Activated CD8-positive, alpha-beta T cell treated with anti-CD3 and anti-CD28 coated beads, Interleukin-2, amount 10 ng/mL, durations not matched to agents 7 days and 5 days (primary cell): ENCODE data around the gene UCKL1. TPM values are rescaled to one million over a fixed set of nuclear protein-coding genes. Genes with fewer than 3 reads are reported as not detected.

Source experiments
- ATAC-seq: fragments of 150-1000 bp; cut with Tn5 transposase; one replicate; pipeline ENCODE4 v1.10.0; 2021; ENCODE audit warnings: moderate library complexity
- CTCF ChIA-PET: fragments of 350-600 bp; sonication (Branson Sonifier 250); formaldehyde crosslinking; loops from one replicate; lab custom pipeline; 2021; ENCODE audit warnings: antibody characterized with exemption; lab: Charles Lee
- POLR2A ChIA-PET: fragments of 350-600 bp; sonication (Branson Sonifier 250); formaldehyde crosslinking; loops from one replicate; lab custom pipeline; 2021; ENCODE audit warnings: antibody characterized with exemption; lab: Charles Lee
- DNase-seq: peaks from one replicate; pipeline ENCODE4 v3.0.0-alpha.2; 2020
- H3K27ac Mint-ChIP-seq: one replicate; pipeline ENCODE4 v1.8.0; 2021; ENCODE audit warnings: mild to moderate bottlenecking, mixed read lengths
- H3K27me3 Mint-ChIP-seq: one replicate; pipeline ENCODE4 v1.8.0; 2021; ENCODE audit warnings: low read depth, mixed read lengths
- H3K36me3 Mint-ChIP-seq: one replicate; pipeline ENCODE4 v1.8.0; 2021; ENCODE audit warnings: low read depth, mixed read lengths
- H3K4me1 Mint-ChIP-seq: one replicate; pipeline ENCODE4 v1.8.0; 2021; ENCODE audit warnings: low read depth, mixed read lengths
- H3K4me3 Mint-ChIP-seq: one replicate; pipeline ENCODE4 v1.8.0; 2021; ENCODE audit warnings: mild to moderate bottlenecking, mixed read lengths
- H3K9me3 Mint-ChIP-seq: one replicate; pipeline ENCODE4 v1.8.0; 2022; ENCODE audit warnings: mixed read lengths; ENCODE audit not compliant: insufficient read depth
- total RNA-seq, 2 experiments: library from RNA; stranded (reverse); gene quantifications; one replicate each; pipeline ENCODE4 v1.2.3, GENCODE V29; 2021

UCKL1 gene
- total RNA-seq, 2 experiments from 2014 or later, result 41.1 to 45.4 TPM

GRCh38 chr20:63957004-63957689 is 931 bp upstream of the UCKL1 start:
- peak overlapping the region; percentile 78 for H3K4me3 Mint-ChIP-seq
- CTCF ChIA-PET, result interaction anchor here (1.9 kb wide), 1 partner anchor 82 kb away, joined by 13 read pairs; no protein-coding TSS in a partner anchor

DNA sequence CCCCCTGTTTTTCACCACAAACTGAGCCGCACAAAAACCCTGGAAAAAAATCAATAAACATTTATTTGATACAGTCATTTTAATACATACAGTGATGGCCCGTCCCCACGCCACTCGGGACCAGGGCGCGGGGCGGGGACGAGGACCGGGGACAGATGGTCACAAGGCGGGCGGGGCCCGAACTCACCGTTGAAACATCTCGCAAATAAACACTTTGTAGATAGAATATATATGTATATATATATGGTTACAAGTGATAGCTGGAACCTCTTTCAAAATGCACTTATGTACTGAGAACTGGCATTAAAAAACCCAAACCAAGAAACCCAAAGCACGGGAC is 418 bp upstream of the UCKL1 start:
- H3K4me3 Mint-ChIP-seq, result peak overlapping the region; percentile 78
- DNase-seq (no peak), ATAC-seq (peak; percentile 40)
- H3K36me3 Mint-ChIP-seq, result peaks cover 11% of the 10 kb centered on the region
- H3K4me1 Mint-ChIP-seq, result peaks cover 39% of the 10 kb centered on the region
- H3K27me3 Mint-ChIP-seq, result no peaks in the 10 kb centered on the region
- CTCF ChIA-PET, result interaction anchor here (1.0 to 1.9 kb wide), 4 partner anchors 17 to 82 kb away, joined by 3 to 13 read pairs (median 7); partner anchors contain the start of genes PRPF6 and SAMD10
- H3K9me3 Mint-ChIP-seq, result no peaks in the 10 kb centered on the region
- POLR2A ChIA-PET, result interaction anchor here (0.6 to 1.2 kb wide), 9 partner anchors 12 to 419 kb away, joined by 3 to 5 read pairs (median 4); partner anchors contain the start of genes PRPF6 and SAMD10
- peak overlapping the region; percentile 86 for H3K27ac Mint-ChIP-seq

More at GRCh38 chr20:63957004-63957689, 931 bp upstream of the UCKL1 start:
- DNase-seq (peak; percentile 80), ATAC-seq (peak; percentile 47)
- H3K9me3 Mint-ChIP-seq, result no peaks in the 10 kb centered on the region
- no peaks in the 10 kb centered on the region for H3K27me3 Mint-ChIP-seq
- POLR2A ChIA-PET, result interaction anchor here (1.1 to 1.2 kb wide), 3 partner anchors 11 to 83 kb away, joined by 3 to 4 read pairs (median 4); no protein-coding TSS in a partner anchor
- peaks cover 39% of the 10 kb centered on the region for H3K4me1 Mint-ChIP-seq
- H3K27ac Mint-ChIP-seq, result peak overlapping the region; percentile 87
- H3K36me3 Mint-ChIP-seq, result peaks cover 12% of the 10 kb centered on the region

GRCh38 chr20:63955281-63955826 is 862 bp downstream of the UCKL1 start:
- peak; percentile 31 for ATAC-seq
- no peak for DNase-seq
- peak overlapping the region; percentile 78 for H3K27ac Mint-ChIP-seq
- H3K4me1 Mint-ChIP-seq, result peaks cover 41% of the 10 kb centered on the region
- H3K4me3 Mint-ChIP-seq, result peak overlapping the region; percentile 83
- peaks cover 8% of the 10 kb centered on the region for H3K36me3 Mint-ChIP-seq
- no peaks in the 10 kb centered on the region for H3K9me3 Mint-ChIP-seq
- ChIA-PET POLR2A (interaction anchor here (1.2 kb wide), 1 partner anchor 12 kb away, joined by 5 read pairs; no protein-coding TSS in a partner anchor), CTCF (interaction anchor here (0.6 to 1.9 kb wide), 4 partner anchors 25 to 867 kb away, joined by 3 to 13 read pairs (median 4); partner anchors contain the start of gene PRPF6)
- H3K27me3 Mint-ChIP-seq, result no peaks in the 10 kb centered on the region

DNA sequence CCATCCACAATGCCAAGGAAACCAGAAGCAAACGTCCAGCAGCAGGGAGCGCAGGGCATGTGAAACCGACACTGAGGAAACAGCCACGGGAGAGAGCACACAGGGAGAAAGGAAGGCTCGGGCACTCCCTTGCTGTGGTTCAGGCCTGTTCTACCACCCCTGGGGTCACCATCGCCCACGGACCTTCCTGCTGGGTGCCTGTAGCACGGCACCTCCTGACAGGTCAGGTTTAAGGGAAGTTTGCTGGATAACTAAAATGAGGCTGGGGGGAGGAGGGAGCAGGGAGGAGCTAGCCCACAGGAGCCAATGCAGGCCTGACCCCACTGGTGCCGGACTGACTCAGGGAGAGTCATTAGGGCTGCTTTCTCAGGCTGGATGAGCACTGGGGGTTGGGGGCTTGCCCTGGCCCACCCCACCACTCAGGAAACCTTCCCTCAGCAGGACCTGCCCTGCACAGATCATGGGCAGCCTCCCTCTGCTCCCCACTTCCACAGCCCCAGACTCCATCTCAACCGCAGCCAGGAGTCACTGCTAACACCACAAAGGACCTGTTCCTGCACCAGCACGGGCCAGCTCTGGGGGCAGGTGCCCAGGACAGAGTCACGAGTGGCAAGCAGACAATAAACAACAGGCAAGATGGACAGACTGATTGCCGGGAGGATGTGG is 2.3 kb downstream of the UCKL1 start:
- Mint-ChIP-seq H3K4me1 (peaks cover 53% of the 10 kb centered on the region), H3K4me3 (peak overlapping the region; percentile 83), H3K27me3 (no peaks in the 10 kb centered on the region), H3K36me3 (peaks cover 8% of the 10 kb centered on the region), H3K27ac (peak overlapping the region; percentile 61), H3K9me3 (no peaks in the 10 kb centered on the region)
- ChIA-PET CTCF (no interaction called here), POLR2A (no interaction called here)
- DNase-seq (no peak), ATAC-seq (no peak)

GRCh38 chr20:63952769-63953168 is 3.4 kb downstream of the UCKL1 start:
- no peaks in the 10 kb centered on the region for H3K27me3 Mint-ChIP-seq
- POLR2A ChIA-PET, result no interaction called here
- peaks cover 57% of the 10 kb centered on the region for H3K4me1 Mint-ChIP-seq
- H3K9me3 Mint-ChIP-seq, result no peaks in the 10 kb centered on the region
- H3K27ac Mint-ChIP-seq, result no peak overlapping the region
- CTCF ChIA-PET, result no interaction called here
- no peak overlapping the region for H3K4me3 Mint-ChIP-seq
- DNase-seq, result no peak
- no peak for ATAC-seq
- H3K36me3 Mint-ChIP-seq, result peaks cover 10% of the 10 kb centered on the region

GRCh38 chr20:63952210-63952535 is 4.0 kb downstream of the UCKL1 start:
- DNase-seq (no peak), ATAC-seq (no peak)
- Mint-ChIP-seq H3K27ac (no peak overlapping the region), H3K9me3 (no peaks in the 10 kb centered on the region), H3K4me1 (peaks cover 57% of the 10 kb centered on the region), H3K27me3 (no peaks in the 10 kb centered on the region), H3K4me3 (no peak overlapping the region), H3K36me3 (peaks cover 10% of the 10 kb centered on the region)
- CTCF ChIA-PET, result no interaction called here
- POLR2A ChIA-PET, result interaction anchor here (1.3 kb wide), 1 partner anchor 10 kb away, joined by 3 read pairs; no protein-coding TSS in a partner anchor

- H3K4me1 Mint-ChIP-seq, result peaks cover 59% of the 10 kb centered on the region
- ATAC-seq (no peak), DNase-seq (no peak)
- peaks cover 10% of the 10 kb centered on the region for H3K36me3 Mint-ChIP-seq
- ChIA-PET POLR2A (interaction anchor here (1.3 kb wide), 1 partner anchor 10 kb away, joined by 3 read pairs; no protein-coding TSS in a partner anchor), CTCF (no interaction called here)
- no peak overlapping the region for H3K4me3 Mint-ChIP-seq
- H3K9me3 Mint-ChIP-seq, result no peaks in the 10 kb centered on the region
- no peaks in the 10 kb centered on the region for H3K27me3 Mint-ChIP-seq
- no peak overlapping the region for H3K27ac Mint-ChIP-seq
Measured at GRCh38 chr20:63951398-63952209, 4.6 kb downstream of the UCKL1 start.

GRCh38 chr20:63950701-63951397 is 5.4 kb downstream of the UCKL1 start:
- peaks cover 57% of the 10 kb centered on the region for H3K4me1 Mint-ChIP-seq

GRCh38 chr20:63947638-63948456 is 8.4 kb downstream of the UCKL1 start:
- ATAC-seq, result peak; percentile 38

More at GRCh38 chr20:63950701-63951397, 5.4 kb downstream of the UCKL1 start:
- Mint-ChIP-seq H3K27me3 (no peaks in the 10 kb centered on the region), H3K9me3 (no peaks in the 10 kb centered on the region), H3K27ac (no peak overlapping the region), H3K36me3 (peaks cover 10% of the 10 kb centered on the region), H3K4me3 (no peak overlapping the region)
- POLR2A ChIA-PET, result interaction anchor here (1.3 kb wide), 1 partner anchor 9 kb away, joined by 3 read pairs; no protein-coding TSS in a partner anchor
- DNase-seq (no peak), ATAC-seq (no peak)
- CTCF ChIA-PET, result no interaction called here

GRCh38 chr20:63946986-63947637 is 9.1 kb downstream of the UCKL1 start:
- Mint-ChIP-seq H3K4me1 (peaks cover 40% of the 10 kb centered on the region), H3K27ac (peak overlapping the region; percentile 86), H3K27me3 (no peaks in the 10 kb centered on the region), H3K9me3 (no peaks in the 10 kb centered on the region), H3K36me3 (peaks cover 16% of the 10 kb centered on the region), H3K4me3 (peak overlapping the region; percentile 43)
- POLR2A ChIA-PET, result no interaction called here
- ATAC-seq, result no peak
- DNase-seq, result no peak
- CTCF ChIA-PET, result interaction anchor here (0.5 to 1.0 kb wide), 2 partner anchors 20 to 217 kb away, joined by 3 read pairs; no protein-coding TSS in a partner anchor

More at GRCh38 chr20:63947638-63948456, 8.4 kb downstream of the UCKL1 start:
- no peaks in the 10 kb centered on the region for H3K9me3 Mint-ChIP-seq
- H3K36me3 Mint-ChIP-seq, result peaks cover 13% of the 10 kb centered on the region
- H3K27ac Mint-ChIP-seq, result peak overlapping the region; percentile 86
- peaks cover 39% of the 10 kb centered on the region for H3K4me1 Mint-ChIP-seq
- H3K27me3 Mint-ChIP-seq, result no peaks in the 10 kb centered on the region
- ChIA-PET POLR2A (no interaction called here), CTCF (interaction anchor here (0.5 to 1.0 kb wide), 2 partner anchors 20 to 218 kb away, joined by 3 read pairs; no protein-coding TSS in a partner anchor)
- DNase-seq, result peak; percentile 60
- peak overlapping the region; percentile 72 for H3K4me3 Mint-ChIP-seq
